NCI-H2107 treated with DMSO at 0.1 percent for 48 hours (cell line): ENCODE measurements around the gene GPX4.

Experiments used
- DNase-seq: peaks from one replicate; lab custom pipeline; 2025; ENCODE audit not compliant: unreplicated experiment; lab: John Stamatoyannopoulos, UW

Gene GPX4

GRCh38 chr19:1102407-1103131 is 1.2 kb upstream of the GPX4 start:
- no peak for DNase-seq

DNA sequence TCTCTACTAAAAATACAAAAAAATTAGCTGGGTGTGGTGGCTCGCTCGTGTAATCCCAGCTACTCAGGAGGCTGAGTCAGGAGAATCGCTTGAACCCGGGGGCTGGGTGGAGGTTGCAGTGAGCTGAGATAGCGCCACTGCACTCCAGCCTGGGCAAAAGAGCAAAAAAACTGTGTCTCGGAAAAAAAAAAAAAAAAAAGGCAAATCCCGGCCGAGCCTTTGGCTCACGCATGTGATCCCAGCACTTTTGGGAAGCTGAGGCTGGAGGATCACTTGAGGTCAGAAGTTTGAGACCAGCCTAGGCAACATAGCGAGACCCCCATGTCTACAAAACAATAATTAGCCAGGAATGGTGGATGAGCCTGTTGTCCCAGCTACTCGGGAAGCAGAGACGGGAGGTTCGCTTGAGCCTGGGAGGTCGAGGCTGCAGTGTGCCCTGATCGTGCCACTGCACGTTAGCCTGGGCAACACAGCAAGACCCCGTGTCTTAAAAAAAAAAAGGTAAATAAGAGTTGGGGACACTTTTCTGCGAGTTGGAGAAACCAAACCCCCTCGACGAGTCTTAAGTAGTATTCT is 574 bp upstream of the GPX4 start:
- no peak for DNase-seq

DNA sequence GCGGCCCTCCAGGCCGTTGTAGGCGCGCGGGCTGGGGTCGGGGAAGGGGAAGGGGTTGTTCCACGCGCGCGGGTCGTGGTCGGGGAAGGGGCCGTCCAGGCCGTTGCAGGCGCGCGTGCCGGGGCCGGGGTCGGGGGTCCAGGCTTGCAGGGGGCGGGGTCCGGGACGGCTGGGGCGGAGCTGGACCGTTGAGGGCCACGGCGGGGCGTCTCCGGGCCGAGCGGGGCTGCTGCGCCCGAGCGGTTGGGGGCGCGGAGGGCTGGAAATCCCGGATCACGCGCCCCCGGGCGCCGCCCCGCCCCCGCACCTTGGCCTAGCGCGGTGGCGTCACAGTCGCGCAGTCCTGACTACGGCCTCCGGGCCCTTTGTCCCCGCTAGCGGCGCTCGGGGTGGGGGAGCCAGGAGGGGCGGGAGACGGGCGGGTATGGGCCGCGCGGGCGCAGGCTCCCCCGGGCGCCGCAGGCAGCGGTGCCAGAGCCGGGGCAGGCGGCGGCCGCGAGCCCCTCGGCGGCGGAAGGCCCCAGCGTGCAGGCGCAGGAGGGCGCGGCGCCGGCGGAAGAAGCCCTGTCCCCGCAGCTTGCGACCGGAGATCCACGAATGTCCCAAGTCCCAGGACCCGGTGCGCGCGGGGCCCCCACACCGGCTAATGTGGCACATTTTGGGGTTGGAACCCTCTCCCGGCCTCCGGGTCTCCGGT is 665 bp downstream of the GPX4 start:
- no peak for DNase-seq

- DNase-seq = no peak
Observed at GRCh38 chr19:1105008-1105872, 1.4 kb downstream of the GPX4 start.

- DNase-seq = no peak
Observed at GRCh38 chr19:1105873-1106840, 2.4 kb downstream of the GPX4 start.

- DNase-seq = no peak
Observed at GRCh38 chr19:1106841-1107660, 3.3 kb downstream of the GPX4 start.

- DNase-seq = no peak
Observed at GRCh38 chr19:1107661-1108261, 4.0 kb downstream of the GPX4 start.

DNA sequence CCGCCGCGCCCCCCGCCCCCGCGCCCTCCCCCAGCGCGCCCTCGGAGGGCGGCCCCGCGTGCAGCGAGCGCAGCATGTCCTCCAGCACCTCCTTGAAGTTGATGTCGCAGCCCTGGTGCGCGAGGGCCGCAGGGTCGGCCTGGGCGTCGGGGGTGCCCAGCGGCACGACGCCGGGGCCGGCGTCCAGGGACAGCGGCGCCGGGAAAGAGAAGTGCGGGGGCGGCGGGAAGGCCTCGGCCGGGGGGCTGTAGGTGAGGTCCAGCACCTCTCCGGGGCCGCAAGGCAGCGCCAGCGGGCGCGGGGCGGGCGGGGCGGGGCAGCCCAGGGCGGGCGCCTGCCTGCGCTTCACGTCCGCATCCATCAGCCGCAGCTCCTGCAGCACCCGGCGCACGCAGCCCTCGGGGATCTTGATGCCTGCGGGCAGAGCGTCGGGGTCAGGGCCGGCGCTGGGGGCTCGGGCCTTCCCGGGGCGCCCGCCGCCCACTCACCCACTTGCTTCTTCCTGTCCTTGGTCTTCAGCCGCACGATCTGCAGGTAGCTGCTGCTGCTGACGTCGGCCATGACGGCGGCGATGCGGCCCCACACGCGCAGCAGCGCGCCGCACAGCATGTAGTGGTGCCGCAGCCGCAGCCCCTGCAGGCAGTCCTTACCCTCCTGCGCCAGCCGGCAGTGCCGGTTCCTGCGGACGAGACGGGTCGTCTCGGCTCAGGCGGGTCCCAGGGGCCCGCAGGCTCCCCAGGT is 4.7 kb downstream of the GPX4 start:
- DNase-seq = no peak

- no peak for DNase-seq
Observed at GRCh38 chr19:1109032-1109551, 5.3 kb downstream of the GPX4 start.

GRCh38 chr19:1109697-1110671 is 6.2 kb downstream of the GPX4 start:
- DNase-seq = no peak

DNA sequence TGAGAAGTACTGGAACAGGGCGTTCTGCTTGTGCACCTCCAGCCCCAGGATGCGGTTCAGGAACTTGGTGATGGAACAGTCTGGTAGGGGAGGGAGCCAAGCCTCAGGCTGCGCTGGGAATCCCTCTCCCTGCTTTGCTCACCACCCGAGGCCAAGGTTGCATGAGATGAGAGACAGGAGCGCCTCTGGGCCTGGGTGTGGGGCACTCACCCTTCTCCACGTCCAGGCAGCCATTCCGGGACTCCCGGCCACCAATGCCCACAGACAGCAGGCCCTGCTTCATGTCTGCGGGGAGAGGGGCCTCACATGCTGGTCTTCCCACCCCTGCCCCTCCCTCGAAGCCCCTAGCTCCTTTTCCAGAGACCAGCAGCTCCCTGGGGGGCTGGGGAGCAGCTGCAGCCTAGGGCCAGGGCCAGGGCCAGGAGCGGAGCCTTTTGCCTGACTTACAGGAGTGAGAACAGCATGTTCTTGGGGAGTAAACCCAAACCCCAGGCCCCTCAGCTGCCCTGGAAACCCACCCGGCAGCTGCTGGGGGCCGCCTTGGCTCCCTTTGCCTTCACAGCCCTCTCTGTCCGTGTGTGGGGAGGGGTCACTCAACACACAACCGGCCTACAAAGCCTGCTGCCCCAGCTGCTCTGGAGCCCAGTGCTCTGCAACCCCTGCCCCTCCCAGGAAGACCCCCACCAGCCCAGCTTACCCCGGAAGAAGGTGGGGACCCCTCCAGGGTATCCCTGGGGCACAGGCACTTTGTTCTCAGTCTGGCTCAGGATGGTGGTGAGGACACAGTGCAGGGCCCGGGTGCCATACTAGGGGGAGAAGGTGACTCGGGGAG is 7.2 kb downstream of the GPX4 start:
- no peak for DNase-seq

GRCh38 chr19:1111641-1112267 is 8.0 kb downstream of the GPX4 start:
- no peak for DNase-seq

DNA sequence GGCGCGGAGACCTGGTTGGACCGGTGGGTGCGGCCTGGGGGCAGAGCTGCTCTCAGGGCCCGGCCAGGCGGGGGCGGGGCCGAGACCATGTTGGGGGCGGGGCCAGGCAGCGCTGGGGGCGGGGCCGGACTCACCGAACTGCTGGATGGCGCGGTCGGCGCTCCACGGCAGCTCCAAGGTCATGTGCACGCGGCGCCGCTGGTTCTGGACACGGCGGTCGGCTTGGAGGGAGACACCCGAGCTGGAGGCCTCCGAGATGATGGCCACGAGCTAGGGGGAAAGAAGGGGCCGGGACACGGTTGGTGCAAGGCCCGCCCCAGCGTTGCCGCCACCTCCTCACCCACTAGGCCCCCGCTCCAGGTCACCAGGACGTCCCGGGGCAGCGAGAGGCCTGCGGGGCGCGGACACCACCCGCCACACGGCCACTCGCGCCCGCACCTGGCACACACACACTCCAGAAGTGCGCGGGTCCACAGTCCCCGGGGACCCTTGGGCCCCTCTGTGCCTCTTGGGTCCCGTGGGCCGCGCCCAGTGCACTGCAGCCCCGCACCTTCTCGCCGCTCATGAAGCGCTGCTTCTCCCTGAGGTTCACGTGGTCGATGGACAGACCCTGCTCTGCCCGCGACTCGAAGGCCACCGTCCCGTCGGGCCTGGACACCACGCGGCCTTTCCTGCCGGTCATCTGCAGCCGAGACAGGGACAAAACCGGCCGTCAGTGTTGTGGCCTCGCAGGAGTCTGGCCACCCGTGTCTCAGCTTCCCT is 8.7 kb downstream of the GPX4 start:
- no peak for DNase-seq

DNA sequence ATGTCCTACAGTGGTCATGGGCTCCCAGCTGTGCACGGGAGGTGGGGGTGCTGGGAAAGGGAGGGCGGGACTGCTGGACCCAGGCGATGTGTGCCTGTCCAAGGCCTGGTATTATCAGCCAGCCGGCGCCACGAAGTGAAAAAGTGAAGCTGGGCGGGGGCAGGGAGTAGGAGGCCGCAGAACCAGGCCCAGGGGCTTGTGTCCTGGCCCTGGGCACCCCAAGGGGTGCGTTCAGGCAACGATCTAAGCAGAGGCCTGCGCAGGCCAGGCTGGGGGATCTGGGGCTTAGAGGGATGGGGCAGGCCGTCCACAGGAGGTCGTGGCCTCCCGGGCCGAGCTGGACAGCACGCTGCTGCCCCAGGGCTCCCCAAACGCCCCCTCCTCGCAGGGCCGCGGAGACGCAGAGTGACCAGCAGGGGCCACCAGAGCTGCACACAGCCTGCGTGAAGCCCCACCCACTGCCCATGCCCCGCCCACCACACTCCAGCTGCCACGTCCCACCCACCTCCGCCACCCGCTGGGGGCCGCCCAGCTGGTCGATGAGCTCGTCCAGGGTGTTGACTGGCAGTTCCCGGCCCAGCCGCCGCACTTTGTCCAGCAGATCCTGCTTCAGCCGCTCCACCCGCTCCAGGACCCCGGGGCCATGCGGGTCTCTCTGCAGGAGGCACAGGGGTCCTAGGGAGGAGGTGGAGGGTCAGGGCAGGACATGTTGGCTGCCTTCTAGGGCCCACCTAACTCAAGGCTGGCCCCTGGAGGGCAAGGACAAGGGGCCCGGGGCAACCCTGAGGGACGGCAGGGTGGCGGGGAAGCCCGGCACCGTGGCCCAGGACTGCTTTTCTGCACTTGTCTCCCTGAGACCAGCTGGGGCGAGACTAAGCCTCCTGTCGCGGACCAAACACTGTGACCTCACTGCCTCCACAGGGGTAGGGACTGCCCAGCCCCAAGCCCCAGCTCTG is 9.5 kb downstream of the GPX4 start:
- peak; percentile 65 for DNase-seq
